Tibial artery (tissue), 4 donors: Measurements from ENCODE around the gene DNER.

ENCODE experiments used
- DNase-seq, 2 donors: peaks; one replicate each; pipeline ENCODE4 v3.0.0-alpha.2; 2019
- H3K27ac ChIP-seq, 2 donors: fragments of 200-600 bp; sonication (generic) in 1 of 2; 1 replicate in 1 of 2; 2 replicates in 1 of 2; pipeline ENCODE4 v1.5.1; 2018 to 2019; ENCODE audit warnings: mild to moderate bottlenecking in 1 of 2
- H3K27me3 ChIP-seq, 2 donors: fragments of 200-600 bp; sonication (generic) in 1 of 2; one replicate each; pipeline versions ENCODE4 v1.5.1 to v1.6.0; 2016 to 2019
- H3K36me3 ChIP-seq, 3 donors: fragments of 200-600 bp; sonication (generic) in 2 of 3; one replicate each; pipeline ENCODE4 v1.5.1; 2016 to 2019; ENCODE audit warnings: mild to moderate bottlenecking in 2 of 3
- H3K4me1 ChIP-seq, 4 donors: fragments of 200-600 bp; sonication (generic) in 2 of 4; 1 replicate in 3 of 4; 2 replicates in 1 of 4; pipeline ENCODE4 v1.5.1; 2016 to 2019
- H3K4me3 ChIP-seq, 2 donors: fragments of 200-600 bp; sonication (generic) in 1 of 2; 1 replicate in 1 of 2; 2 replicates in 1 of 2; pipeline ENCODE4 v1.5.1; 2018 to 2019; ENCODE audit warnings: mild to moderate bottlenecking in 2 of 2
- H3K9me3 ChIP-seq, 3 donors: fragments of 200-600 bp; sonication (generic) in 1 of 3; one replicate each; pipeline ENCODE4 v1.5.1; 2016 to 2019
- intact Hi-C: fragments of 100-400 bp; cut with DNase I; formaldehyde crosslinking; loops from one replicate; pipeline ENCODE4 v1.15.0; 2023; ENCODE audit warnings: low total_unique reads
- TF ChIP-seq, protein P1 (sequence below), 2 experiments: fragments of 200-600 bp in 1 of 2; fragments of 450-650 bp in 1 of 2; IDR thresholded peaks; one replicate each; pipeline ENCODE4 v1.5.1; 2017 to 2019; ENCODE audit warnings: antibody characterized with exemption in 2 of 2, mild to moderate bottlenecking in 1 of 2, moderate library complexity in 1 of 2

DNER gene

DNA sequence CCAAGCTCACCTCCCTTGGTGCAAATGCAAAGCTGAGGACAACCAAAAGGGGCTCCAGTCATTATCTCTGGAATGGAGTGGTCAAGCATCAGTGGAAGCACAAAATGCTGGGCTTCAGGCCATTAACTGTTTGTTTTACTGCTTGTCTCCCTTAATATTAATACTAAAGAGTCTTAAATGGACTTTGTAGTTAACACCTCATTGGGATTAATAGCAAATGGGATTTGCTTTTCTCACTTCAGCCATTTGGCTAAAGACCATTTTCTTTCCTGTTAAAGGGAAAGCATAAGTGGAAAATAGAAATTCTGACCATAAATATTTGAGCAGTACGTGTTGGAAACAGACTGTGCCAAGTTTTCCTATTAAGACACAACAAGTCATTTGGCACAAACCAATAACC is 154.4 kb downstream of the DNER start:
- Histone ChIP-seq H3K36me3 (no peaks in the 10 kb centered on the region), H3K27me3 (no peaks in the 10 kb centered on the region), H3K9me3 (no peaks in the 10 kb centered on the region), H3K4me1 (no peaks in the 10 kb centered on the region), H3K27ac (no peak overlapping the region), H3K4me3 (no peak overlapping the region)
- DNase-seq, result no peak
- intact Hi-C loops, result no loop called here
- TF ChIP-seq, protein P1, sequence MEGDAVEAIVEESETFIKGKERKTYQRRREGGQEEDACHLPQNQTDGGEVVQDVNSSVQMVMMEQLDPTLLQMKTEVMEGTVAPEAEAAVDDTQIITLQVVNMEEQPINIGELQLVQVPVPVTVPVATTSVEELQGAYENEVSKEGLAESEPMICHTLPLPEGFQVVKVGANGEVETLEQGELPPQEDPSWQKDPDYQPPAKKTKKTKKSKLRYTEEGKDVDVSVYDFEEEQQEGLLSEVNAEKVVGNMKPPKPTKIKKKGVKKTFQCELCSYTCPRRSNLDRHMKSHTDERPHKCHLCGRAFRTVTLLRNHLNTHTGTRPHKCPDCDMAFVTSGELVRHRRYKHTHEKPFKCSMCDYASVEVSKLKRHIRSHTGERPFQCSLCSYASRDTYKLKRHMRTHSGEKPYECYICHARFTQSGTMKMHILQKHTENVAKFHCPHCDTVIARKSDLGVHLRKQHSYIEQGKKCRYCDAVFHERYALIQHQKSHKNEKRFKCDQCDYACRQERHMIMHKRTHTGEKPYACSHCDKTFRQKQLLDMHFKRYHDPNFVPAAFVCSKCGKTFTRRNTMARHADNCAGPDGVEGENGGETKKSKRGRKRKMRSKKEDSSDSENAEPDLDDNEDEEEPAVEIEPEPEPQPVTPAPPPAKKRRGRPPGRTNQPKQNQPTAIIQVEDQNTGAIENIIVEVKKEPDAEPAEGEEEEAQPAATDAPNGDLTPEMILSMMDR (IDR thresholded peaks at IDR 0.05), result no peak

DNA sequence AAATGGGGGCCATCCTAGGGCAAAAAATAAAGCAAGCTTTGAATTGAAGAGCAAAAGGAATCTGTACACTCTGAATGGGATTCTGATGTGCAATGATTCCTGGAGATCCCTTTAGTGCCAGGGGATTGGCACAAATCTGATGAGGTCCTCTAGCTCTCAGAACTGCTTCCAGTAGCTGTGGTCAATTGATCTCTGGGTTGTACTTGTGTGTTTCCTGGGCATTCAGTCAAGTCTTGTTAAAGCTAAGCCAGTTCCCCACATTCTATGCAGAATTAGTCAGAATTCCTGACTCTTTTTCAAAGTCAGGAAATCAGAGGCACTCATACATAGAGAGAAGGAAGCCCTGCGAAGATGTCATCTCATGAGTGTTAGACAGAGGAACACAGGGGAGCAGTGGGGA is 161.3 kb downstream of the DNER start:
- TF ChIP-seq, protein P1 (IDR thresholded peaks at IDR 0.05), result no peak
- Histone ChIP-seq H3K4me1 (no peaks in the 10 kb centered on the region), H3K27ac (no peak overlapping the region), H3K27me3 (no peaks in the 10 kb centered on the region), H3K36me3 (no peaks in the 10 kb centered on the region), H3K4me3 (no peak overlapping the region), H3K9me3 (no peaks in the 10 kb centered on the region)
- DNase-seq, result no peak
- intact Hi-C loops, result no loop called here

DNA sequence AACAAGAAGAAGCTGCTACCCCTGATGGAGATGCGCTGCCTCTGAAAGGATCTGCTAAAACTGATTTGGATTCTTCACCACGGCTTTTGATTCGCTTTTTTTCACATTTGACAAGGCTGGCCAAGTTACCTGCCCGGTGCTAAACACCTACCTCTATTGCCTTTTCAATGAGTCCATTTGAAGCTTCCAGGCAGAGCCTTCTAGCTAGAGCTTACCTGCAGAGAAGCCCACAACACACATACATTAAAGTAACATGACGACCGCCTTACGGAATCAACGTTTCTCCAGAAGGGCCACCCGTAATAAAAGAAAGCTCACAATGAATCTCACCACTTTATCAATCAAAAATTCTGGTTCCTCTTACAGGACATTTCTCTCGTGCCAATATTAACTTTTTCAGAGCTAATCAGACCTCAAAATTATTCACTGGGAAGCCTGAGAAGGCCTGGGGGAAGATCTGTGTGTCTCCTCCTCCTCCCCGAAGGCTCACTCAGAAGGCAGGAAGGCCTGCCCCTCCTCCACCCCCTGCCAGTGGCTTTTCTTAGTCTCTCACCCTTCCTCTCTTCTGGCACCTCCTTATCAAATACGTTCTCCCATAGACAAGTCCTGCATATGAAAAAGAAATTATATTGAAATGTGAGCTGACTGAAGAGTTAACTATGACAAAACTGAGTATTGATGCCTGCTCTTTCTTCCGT is 171.0 kb downstream of the DNER start:
- H3K4me3 ChIP-seq, result no peak overlapping the region
- no peaks in the 10 kb centered on the region for H3K27me3 ChIP-seq
- TF ChIP-seq, protein P1 (IDR thresholded peaks at IDR 0.05), result no peak
- no peaks in the 10 kb centered on the region for H3K36me3 ChIP-seq
- H3K27ac ChIP-seq, result no peak overlapping the region
- H3K9me3 ChIP-seq, result no peaks in the 10 kb centered on the region
- no peak for DNase-seq
- no peaks in the 10 kb centered on the region for H3K4me1 ChIP-seq
- intact Hi-C loops, result no loop called here

DNA sequence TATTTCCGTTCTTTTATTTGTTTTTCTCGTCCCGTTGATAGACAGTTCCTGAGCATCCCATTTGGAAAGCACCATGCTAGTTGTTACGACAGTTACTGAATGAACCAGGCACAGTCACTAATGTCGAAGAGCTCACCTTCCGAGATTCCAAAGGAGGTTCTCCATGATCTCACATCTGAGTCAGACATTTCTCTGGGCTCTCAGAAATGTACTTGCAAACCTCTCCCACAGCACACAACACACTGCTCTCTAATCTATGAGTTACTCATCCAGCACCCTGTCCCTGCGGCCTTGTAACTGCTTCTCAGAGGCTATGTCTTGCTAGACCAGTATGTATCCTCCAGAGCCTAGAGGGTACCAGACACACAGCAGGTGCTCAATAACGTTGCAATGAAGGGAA is 174.7 kb downstream of the DNER start:
- no peak for DNase-seq
- Histone ChIP-seq H3K4me3 (no peak overlapping the region), H3K27ac (no peak overlapping the region), H3K4me1 (no peaks in the 10 kb centered on the region), H3K27me3 (no peaks in the 10 kb centered on the region), H3K9me3 (no peaks in the 10 kb centered on the region), H3K36me3 (no peaks in the 10 kb centered on the region)
- intact Hi-C loops, result no loop called here
- TF ChIP-seq, protein P1 (IDR thresholded peaks at IDR 0.05), result no peak

DNA sequence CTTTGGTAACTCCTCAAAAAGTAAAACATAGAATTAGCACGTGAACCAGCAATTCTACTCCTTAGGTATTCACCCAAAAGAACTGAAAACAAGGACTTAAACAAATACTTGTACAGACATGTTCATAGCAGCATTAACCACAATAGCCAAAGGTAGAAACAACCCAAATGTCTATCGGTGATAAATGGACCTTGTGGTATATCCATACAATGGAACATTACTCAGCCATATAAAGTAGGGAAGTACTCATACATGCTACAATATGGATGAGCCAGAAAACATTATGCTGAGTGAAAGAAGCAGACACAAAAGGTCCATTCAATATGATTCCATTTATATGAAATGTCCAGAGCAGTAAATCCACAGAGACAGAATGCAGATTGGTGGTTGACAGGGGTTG is 182.8 kb downstream of the DNER start:
- DNase-seq, result no peak
- Histone ChIP-seq H3K36me3 (no peaks in the 10 kb centered on the region), H3K4me3 (no peak overlapping the region), H3K27ac (no peak overlapping the region), H3K9me3 (no peaks in the 10 kb centered on the region), H3K4me1 (no peaks in the 10 kb centered on the region), H3K27me3 (no peaks in the 10 kb centered on the region)
- intact Hi-C loops, result no loop called here
- TF ChIP-seq, protein P1 (IDR thresholded peaks at IDR 0.05), result no peak

DNA sequence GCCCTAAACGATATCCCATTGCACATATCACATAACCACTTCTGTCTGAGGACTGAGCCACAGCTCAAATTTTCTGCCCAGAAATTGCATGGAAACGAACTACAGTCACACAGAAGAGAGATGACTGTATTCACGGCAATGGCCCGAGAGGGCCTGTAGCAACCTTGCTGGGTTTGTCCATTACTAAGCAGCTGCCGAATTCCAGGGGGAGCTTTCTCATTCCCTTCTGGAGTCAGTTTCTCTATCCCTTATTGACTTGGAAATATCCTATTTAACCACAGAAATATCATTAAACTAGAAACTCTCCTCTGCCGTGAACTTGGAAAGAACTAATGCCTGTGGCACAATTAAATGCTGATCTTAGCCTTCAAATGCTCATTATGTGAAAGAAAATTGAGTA is 183.9 kb downstream of the DNER start:
- TF ChIP-seq, protein P1 (IDR thresholded peaks at IDR 0.05), result no peak
- intact Hi-C loops, result no loop called here
- Histone ChIP-seq H3K9me3 (no peaks in the 10 kb centered on the region), H3K27ac (no peak overlapping the region), H3K4me1 (no peaks in the 10 kb centered on the region), H3K27me3 (no peaks in the 10 kb centered on the region), H3K4me3 (no peak overlapping the region), H3K36me3 (no peaks in the 10 kb centered on the region)
- no peak for DNase-seq
